Kidney (tissue), 14 donors: ENCODE measurements around the gene RBAK. TPM values are rescaled to one million over a fixed set of nuclear protein-coding genes. Genes with fewer than 3 reads are reported as not detected.

ENCODE experiments used
- DNase-seq, 5 donors: peaks; one replicate each; pipeline ENCODE4 v3.0.0-alpha.2; 2013 to 2020
- FAIRE-seq: peaks from 2 replicates; lab custom pipeline; 2012; peaks lifted over from hg19 to GRCh38; lab: Jason Lieb, UNC
- H3K27ac ChIP-seq, 2 donors: one replicate each; pipeline ENCODE4 v1.7.0; 2013; ENCODE audit warnings: low read depth in 2 of 2, low read length in 2 of 2, inconsistent platforms in 1 of 2
- H3K27me3 ChIP-seq: one replicate; pipeline ENCODE4 v1.7.1; 2013; ENCODE audit warnings: low read length, inconsistent platforms; ENCODE audit not compliant: control insufficient read depth, insufficient read depth
- H3K36me3 ChIP-seq, 3 donors: one replicate each; pipeline versions ENCODE4 v1.7.0 to v1.7.1; 2013; ENCODE audit warnings: low read length in 3 of 3, control low read depth in 1 of 3, inconsistent platforms in 1 of 3; ENCODE audit not compliant: insufficient read depth in 3 of 3, control insufficient read depth in 2 of 3
- H3K4me1 ChIP-seq, 3 donors: one replicate each; pipeline versions ENCODE4 v1.7.0 to v1.7.1; 2013; ENCODE audit warnings: low read length in 3 of 3, inconsistent platforms in 1 of 3, low read depth in 1 of 3; ENCODE audit not compliant: control insufficient read depth in 2 of 3, insufficient read depth in 2 of 3
- H3K4me3 ChIP-seq, 3 donors: one replicate each; pipeline versions ENCODE4 v1.7.0 to v1.8.1; 2013; ENCODE audit warnings: low read length in 3 of 3, control low read depth in 1 of 3, inconsistent platforms in 1 of 3
- H3K9ac ChIP-seq, 3 donors: one replicate each; pipeline versions ENCODE4 v1.7.0 to v1.7.1; 2013; ENCODE audit warnings: low read length in 3 of 3, control low read depth in 1 of 3, inconsistent platforms in 1 of 3
- H3K9me3 ChIP-seq, 3 donors: one replicate each; pipeline versions ENCODE4 v1.7.0 to v1.7.1; 2013; ENCODE audit warnings: low read length in 3 of 3, control low read depth in 1 of 3, inconsistent platforms in 1 of 3; ENCODE audit not compliant: control insufficient read depth in 2 of 3, insufficient read depth in 1 of 3
- intact Hi-C: fragments of 100-400 bp; cut with DNase I; formaldehyde crosslinking; loops from one replicate; pipeline ENCODE4 v1.11.1; 2022
- polyA plus RNA-seq: library from polyadenylated mRNA; stranded (reverse); fragments of 350-450 nt; fragmentation: Illumina TruSeq; extraction: RNeasy Lipid Tissue Mini Kit (QIAGEN cat#74804); gene quantifications from one replicate; pipeline ENCODE4 v1.2.3, GENCODE V29; 2014; ENCODE audit warnings: low read depth, low replicate concordance; ENCODE audit not compliant: insufficient read depth
- total RNA-seq: library from RNA; stranded (reverse); fragmentation: NEBNext Ultra II Directional; extraction: Animal tissue kit (Norgen Biotek cat#: 25700); gene quantifications from one replicate; pipeline ENCODE4 v1.2.1, GENCODE V29; 2021
- TF ChIP-seq, protein P1 (sequence below): IDR thresholded peaks from 3 replicates; pipeline ENCODE4 v1.5.1; 2012; ENCODE audit warnings: mild to moderate bottlenecking, moderate library complexity, borderline replicate concordance; ENCODE audit not compliant: insufficient read depth; ENCODE audit errors: extremely low read depth
- donor health status: control.
- donor health status: control.
- donor health status: control.
- donor health status: control.
- donor health status: control.
- donor health status: DM: yes; HTN: yes; CAD: no.
- donor health status: Normal renal cell carcinoma (clear cell type).

The RBAK gene
- total and polyA plus RNA-seq, 2 donors from 2014 or later = 3.2 to 14.1 TPM

- H3K4me1 ChIP-seq = no peaks in the 10 kb centered on the region
- intact Hi-C loops = no loop called here
- no peak for FAIRE-seq
- H3K27me3 ChIP-seq = no peaks in the 10 kb centered on the region
- no peak overlapping the region for H3K4me3 ChIP-seq
- TF ChIP-seq, protein P1, sequence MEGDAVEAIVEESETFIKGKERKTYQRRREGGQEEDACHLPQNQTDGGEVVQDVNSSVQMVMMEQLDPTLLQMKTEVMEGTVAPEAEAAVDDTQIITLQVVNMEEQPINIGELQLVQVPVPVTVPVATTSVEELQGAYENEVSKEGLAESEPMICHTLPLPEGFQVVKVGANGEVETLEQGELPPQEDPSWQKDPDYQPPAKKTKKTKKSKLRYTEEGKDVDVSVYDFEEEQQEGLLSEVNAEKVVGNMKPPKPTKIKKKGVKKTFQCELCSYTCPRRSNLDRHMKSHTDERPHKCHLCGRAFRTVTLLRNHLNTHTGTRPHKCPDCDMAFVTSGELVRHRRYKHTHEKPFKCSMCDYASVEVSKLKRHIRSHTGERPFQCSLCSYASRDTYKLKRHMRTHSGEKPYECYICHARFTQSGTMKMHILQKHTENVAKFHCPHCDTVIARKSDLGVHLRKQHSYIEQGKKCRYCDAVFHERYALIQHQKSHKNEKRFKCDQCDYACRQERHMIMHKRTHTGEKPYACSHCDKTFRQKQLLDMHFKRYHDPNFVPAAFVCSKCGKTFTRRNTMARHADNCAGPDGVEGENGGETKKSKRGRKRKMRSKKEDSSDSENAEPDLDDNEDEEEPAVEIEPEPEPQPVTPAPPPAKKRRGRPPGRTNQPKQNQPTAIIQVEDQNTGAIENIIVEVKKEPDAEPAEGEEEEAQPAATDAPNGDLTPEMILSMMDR = no peak
- no peak overlapping the region for H3K9ac ChIP-seq
- DNase-seq = peak in 1 of 5 donors; percentile 70
- no peaks in the 10 kb centered on the region for H3K36me3 ChIP-seq
- H3K27ac ChIP-seq = no peak overlapping the region
- H3K9me3 ChIP-seq = no peaks in the 10 kb centered on the region
These were observed 71.7 kb downstream of the RBAK start for GRCh38 chr7:5117095-5117970.

Other genes starting within 250 kb of the RBAK start
- gene PAPOLB, start 183.8 kb upstream of the RBAK start, total RNA-seq = 0.06 TPM
- gene PAPOLB, start 183.8 kb upstream of the RBAK start, polyA plus RNA-seq = not detected
- 1.0 TPM for gene RADIL, start 162.1 kb upstream of the RBAK start, total RNA-seq
- 1.7 TPM for gene RADIL, start 162.1 kb upstream of the RBAK start, polyA plus RNA-seq
- not detected for gene MMD2, start 86.7 kb upstream of the RBAK start, total RNA-seq
- gene MMD2, start 86.7 kb upstream of the RBAK start, polyA plus RNA-seq = not detected
- gene WIPI2, start 144.4 kb downstream of the RBAK start, total RNA-seq = 56.1 TPM
- gene WIPI2, start 144.4 kb downstream of the RBAK start, polyA plus RNA-seq = 48.1 TPM
- gene SLC29A4, start 237.1 kb downstream of the RBAK start, total RNA-seq = 3.4 TPM
- gene SLC29A4, start 237.1 kb downstream of the RBAK start, polyA plus RNA-seq = 6.8 TPM